GM23338 (cell line): Measurements from ENCODE around the gene DAB1. TPM values are rescaled to one million over a fixed set of nuclear protein-coding genes. Genes with fewer than 3 reads are reported as not detected.

Experiments
- ATAC-seq: fragments of 200-7000 bp; cut with Tn5 transposase; 3 replicates; pipeline ENCODE4 v1.9.1; 2020
- DNase-seq: peaks from one replicate; pipeline ENCODE4 v3.0.0-alpha.2; 2015; ENCODE audit warnings: low spot score
- H2AFZ ChIP-seq: fragments of 200-600 bp; sonication (generic); 2 replicates; pipeline ENCODE4 v1.8.0; 2016; ENCODE audit warnings: antibody characterized with exemption, mild to moderate bottlenecking, moderate library complexity
- H3F3A ChIP-seq: fragments of 200-600 bp; sonication (generic); replicated peaks from 2 replicates; pipeline ENCODE4 v1.8.0; 2017; ENCODE audit warnings: antibody characterized with exemption, mixed run types, low read depth
- H3K27ac ChIP-seq: fragments of 200-600 bp; sonication (generic); 2 replicates; pipeline ENCODE4 v1.6.1; 2016; ENCODE audit warnings: low read depth
- H3K27me3 ChIP-seq: fragments of 200-600 bp; sonication (generic); 2 replicates; pipeline ENCODE4 v1.8.0; 2016; ENCODE audit warnings: mild to moderate bottlenecking, mixed run types, moderate library complexity; ENCODE audit not compliant: insufficient read depth
- H3K36me3 ChIP-seq: fragments of 200-600 bp; sonication (generic); 2 replicates; pipeline ENCODE4 v1.8.0; 2016; ENCODE audit warnings: mild to moderate bottlenecking; ENCODE audit not compliant: insufficient read depth
- H3K4me1 ChIP-seq: fragments of 200-600 bp; sonication (generic); 2 replicates; pipeline ENCODE4 v1.8.0; 2016; ENCODE audit warnings: mild to moderate bottlenecking, moderate library complexity; ENCODE audit not compliant: insufficient read depth
- H3K4me2 ChIP-seq: fragments of 200-600 bp; sonication (generic); 2 replicates; pipeline ENCODE4 v1.7.1; 2017; ENCODE audit warnings: mixed run types
- H3K4me3 ChIP-seq: fragments of 200-600 bp; sonication (generic); 2 replicates; pipeline ENCODE4 v1.6.1; 2016; ENCODE audit warnings: mixed run types
- H3K79me2 ChIP-seq: fragments of 200-600 bp; sonication (generic); replicated peaks from 2 replicates; pipeline ENCODE4 v1.8.0; 2017; ENCODE audit warnings: mild to moderate bottlenecking; ENCODE audit not compliant: insufficient read depth
- H3K9me2 ChIP-seq: fragments of 200-600 bp; sonication (generic); 2 replicates; pipeline ENCODE4 v1.8.0; 2017; ENCODE audit not compliant: insufficient read depth
- H4K20me1 ChIP-seq: fragments of 200-600 bp; sonication (generic); replicated peaks from 2 replicates; pipeline ENCODE4 v1.8.0; 2017; ENCODE audit warnings: mild to moderate bottlenecking; ENCODE audit not compliant: insufficient read depth
- H3K27ac Mint-ChIP-seq: 2 replicates; pipeline ENCODE4 v1.8.0; 2020; ENCODE audit warnings: inconsistent platforms, mild to moderate bottlenecking, moderate library complexity, mixed read lengths
- H3K27me3 Mint-ChIP-seq: 3 replicates; pipeline ENCODE4 v1.8.0; 2022; ENCODE audit warnings: low read depth, mild to moderate bottlenecking, moderate library complexity, mixed read lengths, inconsistent platforms; ENCODE audit not compliant: insufficient read depth, poor library complexity
- H3K36me3 Mint-ChIP-seq: 3 replicates; pipeline ENCODE4 v1.8.0; 2021; ENCODE audit warnings: low read depth, mild to moderate bottlenecking, inconsistent platforms, moderate library complexity, mixed read lengths
- H3K4me1 Mint-ChIP-seq: 3 replicates; pipeline ENCODE4 v1.8.0; 2020; ENCODE audit warnings: mild to moderate bottlenecking, inconsistent platforms, mixed read lengths
- H3K4me3 Mint-ChIP-seq: 3 replicates; pipeline ENCODE4 v1.8.0; 2021; ENCODE audit warnings: moderate library complexity, mild to moderate bottlenecking, inconsistent platforms, mixed read lengths
- H3K9me3 Mint-ChIP-seq: 3 replicates; pipeline ENCODE4 v1.8.0; 2020; ENCODE audit warnings: moderate library complexity, mild to moderate bottlenecking, inconsistent platforms, mixed read lengths
- CREB1 ChIP-seq: fragments of 250-450 bp; sonication (Bioruptor Pico); IDR thresholded peaks from 2 replicates; pipeline ENCODE4 v1.5.0; 2020; ENCODE audit warnings: low read depth, mild to moderate bottlenecking, moderate library complexity
- EZH2 ChIP-seq: fragments of 200-600 bp; sonication (generic); IDR thresholded peaks from one replicate; pipeline ENCODE4 v1.8.0; 2017; ENCODE audit warnings: antibody characterized with exemption, mild to moderate bottlenecking, low read depth; ENCODE audit not compliant: unreplicated experiment
- EZH2phosphoT487 ChIP-seq: fragments of 200-600 bp; sonication (generic); IDR thresholded peaks from one replicate; pipeline ENCODE4 v1.8.1; 2018; ENCODE audit warnings: antibody characterized with exemption; ENCODE audit not compliant: unreplicated experiment
- JUNB ChIP-seq: IDR thresholded peaks from one replicate; pipeline ENCODE4 v1.6.1; 2016; ENCODE audit warnings: antibody characterized with exemption; ENCODE audit not compliant: unreplicated experiment
- NANOG ChIP-seq: IDR thresholded peaks from 2 replicates; pipeline ENCODE4 v1.6.1; 2016; ENCODE audit warnings: antibody characterized with exemption, borderline replicate concordance
- POLR2AphosphoS5 ChIP-seq: IDR thresholded peaks from 2 replicates; pipeline ENCODE4 v1.6.1; 2016; ENCODE audit warnings: antibody characterized with exemption, low read depth
- STAT1 ChIP-seq: IDR thresholded peaks from one replicate; pipeline ENCODE4 v1.6.1; 2016; ENCODE audit warnings: antibody characterized with exemption; ENCODE audit not compliant: unreplicated experiment
- ZNF114 ChIP-seq: fragments of 250-450 bp; sonication (Bioruptor Pico); IDR thresholded peaks from 2 replicates; pipeline ENCODE4 v1.5.0; 2020; ENCODE audit warnings: mild to moderate bottlenecking, moderate library complexity
- ZNF331 ChIP-seq: fragments of 250-450 bp; sonication (Bioruptor Pico); IDR thresholded peaks from 2 replicates; pipeline ENCODE4 v1.5.0; 2020; ENCODE audit warnings: low read depth, mild to moderate bottlenecking, moderate library complexity
- polyA plus RNA-seq: library from polyadenylated mRNA; unstranded; fragments of >200 nt; fragmentation: Nextera tagmentation; extraction: Ambion mirVana; gene quantifications from 2 replicates; pipeline ENCODE4 v1.2.1, GENCODE V29; 2016
- total RNA-seq: library from RNA; depleted of rRNA; stranded (reverse); fragments of >200 nt; shearing (Covaris generic); gene quantifications from 2 replicates; pipeline ENCODE4 v1.2.3, GENCODE V29; 2014
- TF ChIP-seq, protein P1 (sequence below): fragments of 250-450 bp; sonication (Bioruptor Pico); IDR thresholded peaks from 2 replicates; pipeline ENCODE4 v1.5.0; 2020; ENCODE audit warnings: mild to moderate bottlenecking, moderate library complexity
- TF ChIP-seq, protein P2 (sequence below), 2 experiments: fragments of 200-600 bp in 1 of 2; sonication (generic) in 1 of 2; conservative IDR thresholded peaks; 2 replicates each; pipeline versions ENCODE4 v1.5.1 to v1.6.1; 2016 to 2017; ENCODE audit warnings: antibody characterized with exemption in 2 of 2, low read depth in 2 of 2, mild to moderate bottlenecking in 2 of 2, moderate library complexity in 1 of 2
- TF ChIP-seq, protein P3 (sequence below): IDR thresholded peaks from 2 replicates; pipeline ENCODE4 v1.6.1; 2016; ENCODE audit warnings: antibody characterized with exemption
- TF ChIP-seq, protein P4 (sequence below): IDR thresholded peaks from one replicate; pipeline ENCODE4 v1.6.1; 2018; ENCODE audit warnings: antibody characterized with exemption; ENCODE audit not compliant: unreplicated experiment

DAB1 gene
- total and polyA plus RNA-seq, 2 experiments from 2014 or later, result 12.8 to 14.5 TPM

DNA sequence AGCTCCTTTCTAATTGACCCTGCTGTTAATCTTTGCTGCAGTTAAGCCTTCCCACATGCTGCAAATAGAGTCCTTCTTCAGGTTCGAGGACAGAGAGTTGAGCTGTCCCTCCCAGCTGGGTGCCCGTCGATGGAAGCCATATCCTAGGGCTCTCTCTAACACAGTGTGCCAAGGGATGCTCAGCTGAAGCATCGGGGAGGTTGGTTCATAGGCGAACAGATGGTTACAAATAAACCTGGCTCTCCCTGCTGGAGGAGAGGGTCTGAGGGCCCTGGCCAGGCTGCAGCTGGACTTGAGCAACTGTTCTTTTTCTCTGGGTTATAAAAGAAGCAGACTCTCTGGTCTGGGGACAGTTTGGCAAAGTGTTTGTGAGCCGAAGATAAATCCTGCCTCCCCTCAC is 337.7 kb downstream of the DAB1 start:
- H3F3A ChIP-seq, result no peaks in the 10 kb centered on the region
- DNase-seq, result no peak
- ATAC-seq, result no peak

More for the DNA sequence above, 337.7 kb downstream of the DAB1 start:
- H3K36me3 Mint-ChIP-seq, result no peaks in the 10 kb centered on the region
- H4K20me1 ChIP-seq, result no peaks in the 10 kb centered on the region; the same call in 1 of the 2 replicates
- no peak overlapping the region for H3K4me2 ChIP-seq
- H3K4me1 ChIP-seq, result no peaks in the 10 kb centered on the region
- no peaks in the 10 kb centered on the region for H3K9me2 ChIP-seq
- no peak overlapping the region for H2AFZ ChIP-seq
- H3K9me3 Mint-ChIP-seq, result no peaks in the 10 kb centered on the region
- no peaks in the 10 kb centered on the region for H3K27me3 ChIP-seq
- TF ChIP-seq, protein P1, sequence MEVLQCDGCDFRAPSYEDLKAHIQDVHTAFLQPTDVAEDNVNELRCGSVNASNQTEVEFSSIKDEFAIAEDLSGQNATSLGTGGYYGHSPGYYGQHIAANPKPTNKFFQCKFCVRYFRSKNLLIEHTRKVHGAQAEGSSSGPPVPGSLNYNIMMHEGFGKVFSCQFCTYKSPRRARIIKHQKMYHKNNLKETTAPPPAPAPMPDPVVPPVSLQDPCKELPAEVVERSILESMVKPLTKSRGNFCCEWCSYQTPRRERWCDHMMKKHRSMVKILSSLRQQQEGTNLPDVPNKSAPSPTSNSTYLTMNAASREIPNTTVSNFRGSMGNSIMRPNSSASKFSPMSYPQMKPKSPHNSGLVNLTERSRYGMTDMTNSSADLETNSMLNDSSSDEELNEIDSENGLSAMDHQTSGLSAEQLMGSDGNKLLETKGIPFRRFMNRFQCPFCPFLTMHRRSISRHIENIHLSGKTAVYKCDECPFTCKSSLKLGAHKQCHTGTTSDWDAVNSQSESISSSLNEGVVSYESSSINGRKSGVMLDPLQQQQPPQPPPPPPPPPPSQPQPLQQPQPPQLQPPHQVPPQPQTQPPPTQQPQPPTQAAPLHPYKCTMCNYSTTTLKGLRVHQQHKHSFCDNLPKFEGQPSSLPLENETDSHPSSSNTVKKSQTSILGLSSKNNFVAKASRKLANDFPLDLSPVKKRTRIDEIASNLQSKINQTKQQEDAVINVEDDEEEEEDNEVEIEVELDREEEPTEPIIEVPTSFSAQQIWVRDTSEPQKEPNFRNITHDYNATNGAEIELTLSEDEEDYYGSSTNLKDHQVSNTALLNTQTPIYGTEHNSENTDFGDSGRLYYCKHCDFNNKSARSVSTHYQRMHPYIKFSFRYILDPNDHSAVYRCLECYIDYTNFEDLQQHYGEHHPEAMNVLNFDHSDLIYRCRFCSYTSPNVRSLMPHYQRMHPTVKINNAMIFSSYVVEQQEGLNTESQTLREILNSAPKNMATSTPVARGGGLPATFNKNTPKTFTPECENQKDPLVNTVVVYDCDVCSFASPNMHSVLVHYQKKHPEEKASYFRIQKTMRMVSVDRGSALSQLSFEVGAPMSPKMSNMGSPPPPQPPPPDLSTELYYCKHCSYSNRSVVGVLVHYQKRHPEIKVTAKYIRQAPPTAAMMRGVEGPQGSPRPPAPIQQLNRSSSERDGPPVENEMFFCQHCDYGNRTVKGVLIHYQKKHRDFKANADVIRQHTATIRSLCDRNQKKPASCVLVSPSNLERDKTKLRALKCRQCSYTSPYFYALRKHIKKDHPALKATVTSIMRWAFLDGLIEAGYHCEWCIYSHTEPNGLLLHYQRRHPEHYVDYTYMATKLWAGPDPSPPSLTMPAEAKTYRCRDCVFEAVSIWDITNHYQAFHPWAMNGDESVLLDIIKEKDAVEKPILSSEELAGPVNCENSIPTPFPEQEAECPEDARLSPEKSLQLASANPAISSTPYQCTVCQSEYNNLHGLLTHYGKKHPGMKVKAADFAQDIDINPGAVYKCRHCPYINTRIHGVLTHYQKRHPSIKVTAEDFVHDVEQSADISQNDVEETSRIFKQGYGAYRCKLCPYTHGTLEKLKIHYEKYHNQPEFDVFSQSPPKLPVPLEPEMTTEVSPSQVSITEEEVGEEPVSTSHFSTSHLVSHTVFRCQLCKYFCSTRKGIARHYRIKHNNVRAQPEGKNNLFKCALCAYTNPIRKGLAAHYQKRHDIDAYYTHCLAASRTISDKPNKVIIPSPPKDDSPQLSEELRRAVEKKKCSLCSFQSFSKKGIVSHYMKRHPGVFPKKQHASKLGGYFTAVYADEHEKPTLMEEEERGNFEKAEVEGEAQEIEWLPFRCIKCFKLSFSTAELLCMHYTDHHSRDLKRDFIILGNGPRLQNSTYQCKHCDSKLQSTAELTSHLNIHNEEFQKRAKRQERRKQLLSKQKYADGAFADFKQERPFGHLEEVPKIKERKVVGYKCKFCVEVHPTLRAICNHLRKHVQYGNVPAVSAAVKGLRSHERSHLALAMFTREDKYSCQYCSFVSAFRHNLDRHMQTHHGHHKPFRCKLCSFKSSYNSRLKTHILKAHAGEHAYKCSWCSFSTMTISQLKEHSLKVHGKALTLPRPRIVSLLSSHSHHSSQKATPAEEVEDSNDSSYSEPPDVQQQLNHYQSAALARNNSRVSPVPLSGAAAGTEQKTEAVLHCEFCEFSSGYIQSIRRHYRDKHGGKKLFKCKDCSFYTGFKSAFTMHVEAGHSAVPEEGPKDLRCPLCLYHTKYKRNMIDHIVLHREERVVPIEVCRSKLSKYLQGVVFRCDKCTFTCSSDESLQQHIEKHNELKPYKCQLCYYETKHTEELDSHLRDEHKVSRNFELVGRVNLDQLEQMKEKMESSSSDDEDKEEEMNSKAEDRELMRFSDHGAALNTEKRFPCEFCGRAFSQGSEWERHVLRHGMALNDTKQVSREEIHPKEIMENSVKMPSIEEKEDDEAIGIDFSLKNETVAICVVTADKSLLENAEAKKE (CRISPR knock-in tag), result no peak
- TF ChIP-seq STAT1 (no peak), ZNF331 (CRISPR knock-in tag) (no peak), POLR2AphosphoS5 (no peak), NANOG (no peak), ZNF114 (CRISPR knock-in tag) (no peak), EZH2 (no peak), JUNB (no peak), EZH2phosphoT487 (no peak), CREB1 (no peak)
- TF ChIP-seq, protein P2, sequence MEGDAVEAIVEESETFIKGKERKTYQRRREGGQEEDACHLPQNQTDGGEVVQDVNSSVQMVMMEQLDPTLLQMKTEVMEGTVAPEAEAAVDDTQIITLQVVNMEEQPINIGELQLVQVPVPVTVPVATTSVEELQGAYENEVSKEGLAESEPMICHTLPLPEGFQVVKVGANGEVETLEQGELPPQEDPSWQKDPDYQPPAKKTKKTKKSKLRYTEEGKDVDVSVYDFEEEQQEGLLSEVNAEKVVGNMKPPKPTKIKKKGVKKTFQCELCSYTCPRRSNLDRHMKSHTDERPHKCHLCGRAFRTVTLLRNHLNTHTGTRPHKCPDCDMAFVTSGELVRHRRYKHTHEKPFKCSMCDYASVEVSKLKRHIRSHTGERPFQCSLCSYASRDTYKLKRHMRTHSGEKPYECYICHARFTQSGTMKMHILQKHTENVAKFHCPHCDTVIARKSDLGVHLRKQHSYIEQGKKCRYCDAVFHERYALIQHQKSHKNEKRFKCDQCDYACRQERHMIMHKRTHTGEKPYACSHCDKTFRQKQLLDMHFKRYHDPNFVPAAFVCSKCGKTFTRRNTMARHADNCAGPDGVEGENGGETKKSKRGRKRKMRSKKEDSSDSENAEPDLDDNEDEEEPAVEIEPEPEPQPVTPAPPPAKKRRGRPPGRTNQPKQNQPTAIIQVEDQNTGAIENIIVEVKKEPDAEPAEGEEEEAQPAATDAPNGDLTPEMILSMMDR (conservative IDR thresholded peaks at IDR 0.05; ENCODE audit: low read depth in 2 of 2), result no peak
- TF ChIP-seq, protein P3, sequence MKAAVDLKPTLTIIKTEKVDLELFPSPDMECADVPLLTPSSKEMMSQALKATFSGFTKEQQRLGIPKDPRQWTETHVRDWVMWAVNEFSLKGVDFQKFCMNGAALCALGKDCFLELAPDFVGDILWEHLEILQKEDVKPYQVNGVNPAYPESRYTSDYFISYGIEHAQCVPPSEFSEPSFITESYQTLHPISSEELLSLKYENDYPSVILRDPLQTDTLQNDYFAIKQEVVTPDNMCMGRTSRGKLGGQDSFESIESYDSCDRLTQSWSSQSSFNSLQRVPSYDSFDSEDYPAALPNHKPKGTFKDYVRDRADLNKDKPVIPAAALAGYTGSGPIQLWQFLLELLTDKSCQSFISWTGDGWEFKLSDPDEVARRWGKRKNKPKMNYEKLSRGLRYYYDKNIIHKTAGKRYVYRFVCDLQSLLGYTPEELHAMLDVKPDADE, result no peak
- TF ChIP-seq, protein P4, sequence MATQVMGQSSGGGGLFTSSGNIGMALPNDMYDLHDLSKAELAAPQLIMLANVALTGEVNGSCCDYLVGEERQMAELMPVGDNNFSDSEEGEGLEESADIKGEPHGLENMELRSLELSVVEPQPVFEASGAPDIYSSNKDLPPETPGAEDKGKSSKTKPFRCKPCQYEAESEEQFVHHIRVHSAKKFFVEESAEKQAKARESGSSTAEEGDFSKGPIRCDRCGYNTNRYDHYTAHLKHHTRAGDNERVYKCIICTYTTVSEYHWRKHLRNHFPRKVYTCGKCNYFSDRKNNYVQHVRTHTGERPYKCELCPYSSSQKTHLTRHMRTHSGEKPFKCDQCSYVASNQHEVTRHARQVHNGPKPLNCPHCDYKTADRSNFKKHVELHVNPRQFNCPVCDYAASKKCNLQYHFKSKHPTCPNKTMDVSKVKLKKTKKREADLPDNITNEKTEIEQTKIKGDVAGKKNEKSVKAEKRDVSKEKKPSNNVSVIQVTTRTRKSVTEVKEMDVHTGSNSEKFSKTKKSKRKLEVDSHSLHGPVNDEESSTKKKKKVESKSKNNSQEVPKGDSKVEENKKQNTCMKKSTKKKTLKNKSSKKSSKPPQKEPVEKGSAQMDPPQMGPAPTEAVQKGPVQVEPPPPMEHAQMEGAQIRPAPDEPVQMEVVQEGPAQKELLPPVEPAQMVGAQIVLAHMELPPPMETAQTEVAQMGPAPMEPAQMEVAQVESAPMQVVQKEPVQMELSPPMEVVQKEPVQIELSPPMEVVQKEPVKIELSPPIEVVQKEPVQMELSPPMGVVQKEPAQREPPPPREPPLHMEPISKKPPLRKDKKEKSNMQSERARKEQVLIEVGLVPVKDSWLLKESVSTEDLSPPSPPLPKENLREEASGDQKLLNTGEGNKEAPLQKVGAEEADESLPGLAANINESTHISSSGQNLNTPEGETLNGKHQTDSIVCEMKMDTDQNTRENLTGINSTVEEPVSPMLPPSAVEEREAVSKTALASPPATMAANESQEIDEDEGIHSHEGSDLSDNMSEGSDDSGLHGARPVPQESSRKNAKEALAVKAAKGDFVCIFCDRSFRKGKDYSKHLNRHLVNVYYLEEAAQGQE, result no peak
- H3K27ac Mint-ChIP-seq, result no peak overlapping the region
- H3K27me3 Mint-ChIP-seq, result no peaks in the 10 kb centered on the region
- no peaks in the 10 kb centered on the region for H3K36me3 ChIP-seq
- no peak overlapping the region for H3K4me3 Mint-ChIP-seq
- peaks cover 4% of the 10 kb centered on the region; the same call in 2 of the 3 replicates for H3K4me1 Mint-ChIP-seq
- no peak overlapping the region for H3K27ac ChIP-seq
- H3K4me3 ChIP-seq, result no peak overlapping the region
- H3K79me2 ChIP-seq, result no peaks in the 10 kb centered on the region
